ENCODE data around the gene KDM1A. TPM values are rescaled to one million over a fixed set of nuclear protein-coding genes. Genes with fewer than 3 reads are reported as not detected.

KDM1A gene
- total RNA-seq, 1 experiment from 2014 or later: 245 TPM

- no peak for DNase-seq (ENCODE audit: low spot score)
These were observed 91.1 kb downstream of the KDM1A start for GRCh38 chr1:23110391-23110790.

GRCh38 chr1:23111600-23112535 is 92.6 kb downstream of the KDM1A start:
- no peak for DNase-seq (ENCODE audit: low spot score)

GRCh38 chr1:23114424-23115079 is 95.3 kb downstream of the KDM1A start:
- no peak for DNase-seq (ENCODE audit: low spot score)

- no peak for DNase-seq (ENCODE audit: low spot score)
These were observed 97.1 kb downstream of the KDM1A start for GRCh38 chr1:23116216-23116836.

- no peak for DNase-seq (ENCODE audit: low spot score)
These were observed 97.8 kb downstream of the KDM1A start for GRCh38 chr1:23116921-23117699.

- no peak for DNase-seq (ENCODE audit: low spot score)
These were observed 99.1 kb downstream of the KDM1A start for GRCh38 chr1:23118407-23118806.

GRCh38 chr1:23118957-23119792 is 99.9 kb downstream of the KDM1A start:
- DNase-seq (ENCODE audit: low spot score): no peak

GRCh38 chr1:23120383-23120782 is 101.1 kb downstream of the KDM1A start:
- no peak for DNase-seq (ENCODE audit: low spot score)

- DNase-seq (ENCODE audit: low spot score): no peak
These were observed 102.9 kb downstream of the KDM1A start for GRCh38 chr1:23122023-23122748.

GRCh38 chr1:23122796-23123195 is 103.5 kb downstream of the KDM1A start:
- no peak for DNase-seq (ENCODE audit: low spot score)

- no peak for DNase-seq (ENCODE audit: low spot score)
These were observed 104.3 kb downstream of the KDM1A start for GRCh38 chr1:23123528-23123927.

- DNase-seq (ENCODE audit: low spot score): no peak
These were observed 105.2 kb downstream of the KDM1A start for GRCh38 chr1:23124259-23125026.

GRCh38 chr1:23125489-23125888 is 106.2 kb downstream of the KDM1A start:
- DNase-seq (ENCODE audit: low spot score): no peak

- no peak for DNase-seq (ENCODE audit: low spot score)
These were observed 106.9 kb downstream of the KDM1A start for GRCh38 chr1:23126200-23126599.

GRCh38 chr1:23126801-23127200 is 107.5 kb downstream of the KDM1A start:
- DNase-seq (ENCODE audit: low spot score): no peak

- DNase-seq (ENCODE audit: low spot score): no peak
These were observed 110.6 kb downstream of the KDM1A start for GRCh38 chr1:23129846-23130245.

GRCh38 chr1:23132033-23132432 is 112.8 kb downstream of the KDM1A start:
- no peak for DNase-seq (ENCODE audit: low spot score)
